Measurements from ENCODE around the gene MINDY4.
"Not testable (repeated sequence)": the region's sequence is repeated elsewhere in the genome, so short reads cannot be mapped to it uniquely, and the experiment has no call there.

MINDY4 gene

GRCh38 chr7:30805081-30805691 lies 34.0 kb downstream of the MINDY4 start:
- no peak for DNase-seq

GRCh38 chr7:30805931-30806330 lies 34.7 kb downstream of the MINDY4 start:
- no peak for DNase-seq

- not testable (repeated sequence) for DNase-seq
Measured at GRCh38 chr7:30807477-30807876, 36.3 kb downstream of the MINDY4 start.

- not testable (repeated sequence) for DNase-seq
Measured at GRCh38 chr7:30807941-30808340, 36.7 kb downstream of the MINDY4 start.

- DNase-seq, result no peak
Measured at GRCh38 chr7:30810986-30811385, 39.8 kb downstream of the MINDY4 start.

- no peak for DNase-seq
Measured at GRCh38 chr7:30812676-30813075, 41.5 kb downstream of the MINDY4 start.

- no peak for DNase-seq
Measured at GRCh38 chr7:30813466-30813865, 42.2 kb downstream of the MINDY4 start.

- DNase-seq, result no peak
Measured at GRCh38 chr7:30814700-30815387, 43.6 kb downstream of the MINDY4 start.

- no peak for DNase-seq
Measured at GRCh38 chr7:30815388-30815854, 44.2 kb downstream of the MINDY4 start.

GRCh38 chr7:30815951-30816644 lies 44.9 kb downstream of the MINDY4 start:
- no peak for DNase-seq

GRCh38 chr7:30816645-30817370 lies 45.6 kb downstream of the MINDY4 start:
- no peak for DNase-seq

GRCh38 chr7:30817371-30817767 lies 46.2 kb downstream of the MINDY4 start:
- no peak for DNase-seq

GRCh38 chr7:30824821-30825720 lies 53.9 kb downstream of the MINDY4 start:
- no peak for DNase-seq

GRCh38 chr7:30826181-30826580 lies 55.0 kb downstream of the MINDY4 start:
- DNase-seq, result no peak

GRCh38 chr7:30828591-30828990 lies 57.4 kb downstream of the MINDY4 start:
- DNase-seq, result no peak

GRCh38 chr7:30829471-30829870 lies 58.3 kb downstream of the MINDY4 start:
- no peak for DNase-seq

GRCh38 chr7:30831227-30831626 lies 60.0 kb downstream of the MINDY4 start:
- no peak for DNase-seq

- DNase-seq, result no peak
Measured at GRCh38 chr7:30831936-30832335, 60.7 kb downstream of the MINDY4 start.

GRCh38 chr7:30834017-30834674 lies 62.9 kb downstream of the MINDY4 start:
- not testable (repeated sequence) for DNase-seq

GRCh38 chr7:30835396-30835915 lies 64.2 kb downstream of the MINDY4 start:
- DNase-seq, result no peak

GRCh38 chr7:30836991-30837390 lies 65.8 kb downstream of the MINDY4 start:
- DNase-seq, result no peak
